Loucy (cell line): ENCODE data around the gene OR52R1.

Experiments
- H2AFZ ChIP-seq: fragments of 200-600 bp; sonication (generic); 2 replicates; pipeline ENCODE4 v1.6.0; 2016; ENCODE audit warnings: antibody characterized with exemption, mild to moderate bottlenecking, low read length, moderate library complexity
- H3F3A ChIP-seq: fragments of 200-600 bp; 2 replicates; pipeline ENCODE4 v1.6.0; 2016; ENCODE audit warnings: antibody characterized with exemption, low read depth, mild to moderate bottlenecking
- H3K27me3 ChIP-seq: fragments of 200-600 bp; sonication (generic); 2 replicates; pipeline ENCODE4 v1.6.1; 2014; ENCODE audit warnings: low read length, mild to moderate bottlenecking; ENCODE audit not compliant: insufficient read depth, poor library complexity, severe bottlenecking
- H3K36me3 ChIP-seq: fragments of 200-600 bp; sonication (generic); 2 replicates; pipeline ENCODE4 v1.6.1; 2016; ENCODE audit warnings: low read length; ENCODE audit not compliant: insufficient read depth
- H3K4me1 ChIP-seq: fragments of 200-600 bp; sonication (generic); 2 replicates; pipeline ENCODE4 v1.5.1; 2014; ENCODE audit warnings: low read length, mild to moderate bottlenecking; ENCODE audit not compliant: insufficient read depth, poor library complexity, severe bottlenecking
- H3K4me2 ChIP-seq: fragments of 200-600 bp; sonication (generic); 2 replicates; pipeline ENCODE4 v1.6.0; 2014; ENCODE audit warnings: antibody characterized with exemption, low read length, low read depth, mild to moderate bottlenecking; ENCODE audit not compliant: poor library complexity, severe bottlenecking
- H3K4me3 ChIP-seq: fragments of 200-600 bp; sonication (generic); 2 replicates; pipeline ENCODE4 v1.5.1; 2014; ENCODE audit warnings: low read length, mild to moderate bottlenecking, mixed read lengths; ENCODE audit not compliant: poor library complexity, severe bottlenecking
- H3K79me2 ChIP-seq: fragments of 200-600 bp; sonication (generic); 2 replicates; pipeline ENCODE4 v1.6.1; 2014; ENCODE audit warnings: low read length; ENCODE audit not compliant: insufficient read depth
- H3K9ac ChIP-seq: fragments of 200-600 bp; sonication (generic); 2 replicates; pipeline ENCODE4 v1.6.0; 2014; ENCODE audit warnings: mild to moderate bottlenecking, low read depth, low read length, moderate library complexity; ENCODE audit not compliant: poor library complexity, severe bottlenecking
- H3K9me2 ChIP-seq: fragments of 200-600 bp; sonication (generic); replicated peaks from 2 replicates; pipeline ENCODE4 v1.6.1; 2016; ENCODE audit warnings: low read depth, low read length, mixed read lengths
- H3K9me3 ChIP-seq: fragments of 200-600 bp; sonication (generic); 2 replicates; pipeline ENCODE4 v1.6.1; 2014; ENCODE audit warnings: mild to moderate bottlenecking, antibody characterized with exemption, low read length, low read depth; ENCODE audit not compliant: insufficient read depth
- H4K20me1 ChIP-seq: fragments of 200-600 bp; sonication (generic); 2 replicates; pipeline ENCODE4 v1.6.0; 2014; ENCODE audit warnings: antibody characterized with exemption, low read length, mild to moderate bottlenecking; ENCODE audit not compliant: insufficient read depth, poor library complexity, severe bottlenecking
- EZH2phosphoT487 ChIP-seq: fragments of 200-600 bp; IDR thresholded peaks from 2 replicates; pipeline ENCODE4 v1.6.1; 2018; ENCODE audit warnings: antibody characterized with exemption, mild to moderate bottlenecking, moderate library complexity, borderline replicate concordance
- TF ChIP-seq, protein P1 (sequence below): fragments of 200-600 bp; sonication (generic); conservative IDR thresholded peaks from 2 replicates; pipeline ENCODE4 v1.5.1; 2014; ENCODE audit warnings: mild to moderate bottlenecking, antibody characterized with exemption, low read length

The OR52R1 gene

GRCh38 chr11:4768094-4768493 lies 36.1 kb downstream of the OR52R1 start:
- Histone ChIP-seq H3F3A (no peaks in the 10 kb centered on the region), H3K4me3 (no peak overlapping the region), H3K9me2 (no peaks in the 10 kb centered on the region), H3K79me2 (no peaks in the 10 kb centered on the region), H2AFZ (no peak overlapping the region), H3K9ac (no peak overlapping the region), H3K4me2 (no peak overlapping the region), H3K36me3 (no peaks in the 10 kb centered on the region), H3K9me3 (no peaks in the 10 kb centered on the region), H3K27me3 (no peaks in the 10 kb centered on the region), H3K4me1 (no peaks in the 10 kb centered on the region), H4K20me1 (no peaks in the 10 kb centered on the region)
- TF ChIP-seq, protein P1, sequence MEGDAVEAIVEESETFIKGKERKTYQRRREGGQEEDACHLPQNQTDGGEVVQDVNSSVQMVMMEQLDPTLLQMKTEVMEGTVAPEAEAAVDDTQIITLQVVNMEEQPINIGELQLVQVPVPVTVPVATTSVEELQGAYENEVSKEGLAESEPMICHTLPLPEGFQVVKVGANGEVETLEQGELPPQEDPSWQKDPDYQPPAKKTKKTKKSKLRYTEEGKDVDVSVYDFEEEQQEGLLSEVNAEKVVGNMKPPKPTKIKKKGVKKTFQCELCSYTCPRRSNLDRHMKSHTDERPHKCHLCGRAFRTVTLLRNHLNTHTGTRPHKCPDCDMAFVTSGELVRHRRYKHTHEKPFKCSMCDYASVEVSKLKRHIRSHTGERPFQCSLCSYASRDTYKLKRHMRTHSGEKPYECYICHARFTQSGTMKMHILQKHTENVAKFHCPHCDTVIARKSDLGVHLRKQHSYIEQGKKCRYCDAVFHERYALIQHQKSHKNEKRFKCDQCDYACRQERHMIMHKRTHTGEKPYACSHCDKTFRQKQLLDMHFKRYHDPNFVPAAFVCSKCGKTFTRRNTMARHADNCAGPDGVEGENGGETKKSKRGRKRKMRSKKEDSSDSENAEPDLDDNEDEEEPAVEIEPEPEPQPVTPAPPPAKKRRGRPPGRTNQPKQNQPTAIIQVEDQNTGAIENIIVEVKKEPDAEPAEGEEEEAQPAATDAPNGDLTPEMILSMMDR = no peak

- Histone ChIP-seq H3K9me3 (no peaks in the 10 kb centered on the region), H3F3A (no peaks in the 10 kb centered on the region), H3K36me3 (no peaks in the 10 kb centered on the region), H3K4me1 (no peaks in the 10 kb centered on the region), H3K9me2 (no peaks in the 10 kb centered on the region), H3K79me2 (no peaks in the 10 kb centered on the region), H3K27me3 (no peaks in the 10 kb centered on the region), H2AFZ (no peak overlapping the region), H3K4me3 (no peak overlapping the region), H3K4me2 (no peak overlapping the region), H4K20me1 (no peaks in the 10 kb centered on the region), H3K9ac (no peak overlapping the region)
- no peak for TF ChIP-seq EZH2phosphoT487
- TF ChIP-seq, protein P1 = no peak
Measured at GRCh38 chr11:4766420-4767043, 37.6 kb downstream of the OR52R1 start.

GRCh38 chr11:4763096-4763495 lies 41.1 kb downstream of the OR52R1 start:
- H3F3A ChIP-seq = no peaks in the 10 kb centered on the region
- no peaks in the 10 kb centered on the region for H4K20me1 ChIP-seq
- no peak overlapping the region for H3K4me3 ChIP-seq
- no peaks in the 10 kb centered on the region for H3K9me3 ChIP-seq
- H2AFZ ChIP-seq = no peak overlapping the region
- no peaks in the 10 kb centered on the region for H3K79me2 ChIP-seq
- H3K4me1 ChIP-seq = no peaks in the 10 kb centered on the region
- no peaks in the 10 kb centered on the region for H3K27me3 ChIP-seq
- H3K9ac ChIP-seq = no peak overlapping the region
- H3K9me2 ChIP-seq = no peaks in the 10 kb centered on the region
- H3K4me2 ChIP-seq = no peak overlapping the region
- TF ChIP-seq, protein P1 = no peak
- TF ChIP-seq EZH2phosphoT487 = no peak
- no peaks in the 10 kb centered on the region for H3K36me3 ChIP-seq
